Fibroblast of lung (primary cell): ENCODE measurements around the gene AFAP1L2.

Experiments used
- EZH2 ChIP-seq: IDR thresholded peaks from 2 replicates; pipeline ENCODE4 v1.5.1; 2012; ENCODE audit warnings: low read length, control low read depth, mild to moderate bottlenecking; ENCODE audit errors: missing control alignments
- TF ChIP-seq, protein P1 (sequence below), 2 donors: IDR thresholded peaks in 1 of 2; conservative IDR thresholded peaks in 1 of 2; 1 replicate in 1 of 2; 2 replicates in 1 of 2; pipeline ENCODE4 v1.5.1; 2011 to 2012; ENCODE audit warnings: low read length in 2 of 2, control low read depth in 1 of 2, inconsistent platforms in 1 of 2, low read depth in 1 of 2, mild to moderate bottlenecking in 1 of 2

DNA sequence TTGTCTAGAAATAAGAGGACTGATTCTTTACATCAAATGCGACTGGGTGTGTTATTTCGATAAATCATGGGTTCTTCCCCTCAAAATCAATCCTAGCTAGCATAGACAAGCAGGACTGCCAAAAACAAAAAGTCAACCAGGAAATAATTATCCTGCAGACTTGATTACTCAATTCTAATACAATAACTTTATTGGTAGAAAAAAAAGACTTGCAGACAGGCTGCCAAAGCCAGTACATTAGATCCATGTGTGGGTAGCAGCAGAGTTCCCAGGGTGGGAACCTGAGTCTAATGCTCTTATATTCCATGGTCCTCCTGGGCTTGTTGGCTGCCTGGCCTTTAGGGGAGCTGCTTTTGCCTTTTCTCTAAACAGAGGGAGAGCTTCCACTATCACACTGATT is 7.8 kb downstream of the AFAP1L2 start:
- TF ChIP-seq, protein P1, sequence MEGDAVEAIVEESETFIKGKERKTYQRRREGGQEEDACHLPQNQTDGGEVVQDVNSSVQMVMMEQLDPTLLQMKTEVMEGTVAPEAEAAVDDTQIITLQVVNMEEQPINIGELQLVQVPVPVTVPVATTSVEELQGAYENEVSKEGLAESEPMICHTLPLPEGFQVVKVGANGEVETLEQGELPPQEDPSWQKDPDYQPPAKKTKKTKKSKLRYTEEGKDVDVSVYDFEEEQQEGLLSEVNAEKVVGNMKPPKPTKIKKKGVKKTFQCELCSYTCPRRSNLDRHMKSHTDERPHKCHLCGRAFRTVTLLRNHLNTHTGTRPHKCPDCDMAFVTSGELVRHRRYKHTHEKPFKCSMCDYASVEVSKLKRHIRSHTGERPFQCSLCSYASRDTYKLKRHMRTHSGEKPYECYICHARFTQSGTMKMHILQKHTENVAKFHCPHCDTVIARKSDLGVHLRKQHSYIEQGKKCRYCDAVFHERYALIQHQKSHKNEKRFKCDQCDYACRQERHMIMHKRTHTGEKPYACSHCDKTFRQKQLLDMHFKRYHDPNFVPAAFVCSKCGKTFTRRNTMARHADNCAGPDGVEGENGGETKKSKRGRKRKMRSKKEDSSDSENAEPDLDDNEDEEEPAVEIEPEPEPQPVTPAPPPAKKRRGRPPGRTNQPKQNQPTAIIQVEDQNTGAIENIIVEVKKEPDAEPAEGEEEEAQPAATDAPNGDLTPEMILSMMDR (conservative IDR thresholded peaks at IDR 0.05 in 1 of 2, IDR thresholded peaks at IDR 0.05 in 1 of 2; ENCODE audit: low read depth in 1 of 2, low read length in 2 of 2): no peak
- no peak for TF ChIP-seq EZH2
